CD14-positive monocyte (primary cell): ENCODE measurements around the gene MCF2L2. TPM values are rescaled to one million over a fixed set of nuclear protein-coding genes. Genes with fewer than 3 reads are reported as not detected.

Experiments used
- DNase-seq, 3 donors: peaks; one replicate each; pipeline ENCODE4 v3.0.0-alpha.2; 2011 to 2022
- H2AFZ ChIP-seq: 2 replicates; pipeline ENCODE4 v1.6.0; 2012; ENCODE audit warnings: mild to moderate bottlenecking, low read depth, low read length, inconsistent platforms; ENCODE audit not compliant: insufficient read depth, poor library complexity, severe bottlenecking
- H3K27ac ChIP-seq, 2 donors: 1 replicate in 1 of 2; 2 replicates in 1 of 2; pipeline ENCODE4 v1.5.1; 2012 to 2013; ENCODE audit warnings: low read length in 2 of 2, control low read depth in 1 of 2, inconsistent platforms in 1 of 2, low read depth in 1 of 2, mild to moderate bottlenecking in 1 of 2
- H3K27me3 ChIP-seq, 2 donors: one replicate each; pipeline versions ENCODE4 v1.6.0 to v1.6.1; 2011 to 2013; ENCODE audit warnings: low read length in 2 of 2; ENCODE audit not compliant: control insufficient read depth in 2 of 2, insufficient read depth in 2 of 2
- H3K36me3 ChIP-seq, 2 donors: replicated peaks in 1 of 2; 1 replicate in 1 of 2; 2 replicates in 1 of 2; pipeline versions ENCODE4 v1.5.1 to v1.6.1; 2012 to 2013; ENCODE audit warnings: low read length in 2 of 2, control low read depth in 1 of 2, inconsistent platforms in 1 of 2, mild to moderate bottlenecking in 1 of 2; ENCODE audit not compliant: insufficient read depth in 2 of 2, control insufficient read depth in 1 of 2
- H3K4me1 ChIP-seq, 2 donors: 1 replicate in 1 of 2; 2 replicates in 1 of 2; pipeline versions ENCODE4 v1.5.1 to v1.6.1; 2012 to 2013; ENCODE audit warnings: low read length in 2 of 2, control low read depth in 1 of 2, inconsistent platforms in 1 of 2, mild to moderate bottlenecking in 1 of 2, moderate library complexity in 1 of 2; ENCODE audit not compliant: insufficient read depth in 2 of 2, control insufficient read depth in 1 of 2
- H3K4me2 ChIP-seq: replicated peaks from 2 replicates; pipeline ENCODE3; 2012; ENCODE audit warnings: low read length, moderate library complexity, mild to moderate bottlenecking; ENCODE audit not compliant: poor library complexity, severe bottlenecking; ENCODE audit errors: extremely low read depth
- H3K4me3 ChIP-seq, 3 experiments: fragments of 200-600 bp in 1 of 3; sonication (generic) in 1 of 3; replicated peaks in 1 of 3; 1 replicate in 2 of 3; 2 replicates in 1 of 3; pipeline ENCODE4 v1.5.1; 2011 to 2013; ENCODE audit warnings: low read length in 3 of 3, mild to moderate bottlenecking in 3 of 3, control low read depth in 2 of 3, low read depth in 2 of 3, inconsistent platforms in 1 of 3, moderate library complexity in 1 of 3
- H3K79me2 ChIP-seq: 2 replicates; pipeline ENCODE4 v1.6.0; 2012; ENCODE audit warnings: mild to moderate bottlenecking, control low read depth, inconsistent platforms, low read length, moderate library complexity; ENCODE audit not compliant: insufficient read depth
- H3K9ac ChIP-seq: 2 replicates; pipeline ENCODE4 v1.6.0; 2017; ENCODE audit warnings: low read length, mild to moderate bottlenecking; ENCODE audit not compliant: insufficient read depth, poor library complexity, severe bottlenecking
- H3K9me3 ChIP-seq, 2 donors: replicated peaks in 1 of 2; 1 replicate in 1 of 2; 2 replicates in 1 of 2; pipeline versions ENCODE4 v1.5.1 to v1.6.1; 2012 to 2013; ENCODE audit warnings: low read length in 2 of 2, control low read depth in 1 of 2; ENCODE audit not compliant: control insufficient read depth in 1 of 2, insufficient read depth in 1 of 2
- H4K20me1 ChIP-seq: 2 replicates; pipeline ENCODE4 v1.6.0; 2012; ENCODE audit warnings: mild to moderate bottlenecking, low read length, control low read depth, moderate library complexity; ENCODE audit not compliant: insufficient read depth
- H3K27ac Mint-ChIP-seq, 7 donors: one replicate each; pipeline ENCODE4 v1.8.0; 2020; ENCODE audit warnings: mild to moderate bottlenecking in 7 of 7, mixed read lengths in 7 of 7, moderate library complexity in 6 of 7, inconsistent platforms in 2 of 7
- H3K27me3 Mint-ChIP-seq, 3 donors: one replicate each; pipeline ENCODE4 v1.8.0; 2021 to 2022; ENCODE audit warnings: low read depth in 3 of 3, mild to moderate bottlenecking in 3 of 3, mixed read lengths in 3 of 3, moderate library complexity in 3 of 3, inconsistent platforms in 1 of 3
- H3K36me3 Mint-ChIP-seq, 2 donors: one replicate each; pipeline ENCODE4 v1.8.0; 2020; ENCODE audit warnings: mixed read lengths in 2 of 2, inconsistent platforms in 1 of 2, mild to moderate bottlenecking in 1 of 2
- H3K4me1 Mint-ChIP-seq: one replicate; pipeline ENCODE4 v1.8.0; 2020; ENCODE audit warnings: mild to moderate bottlenecking, mixed read lengths
- H3K4me3 Mint-ChIP-seq, 2 donors: one replicate each; pipeline ENCODE4 v1.8.0; 2020; ENCODE audit warnings: mild to moderate bottlenecking in 2 of 2, mixed read lengths in 2 of 2, moderate library complexity in 1 of 2
- H3K9me3 Mint-ChIP-seq, 7 donors: one replicate each; pipeline ENCODE4 v1.8.0; 2020 to 2022; ENCODE audit warnings: mixed read lengths in 7 of 7, mild to moderate bottlenecking in 6 of 7, moderate library complexity in 6 of 7, inconsistent platforms in 2 of 7
- WGBS: methylation state at CpG from one replicate; pipeline ENCODE4 v1.1.5; 2013; ENCODE audit warnings: missing lambda C conversion rate; ENCODE audit not compliant: insufficient coverage; 5-methylcytosine and 5-hydroxymethylcytosine counted together
- intact Hi-C, 2 donors: fragments of 100-400 bp; cut with micrococcal nuclease; formaldehyde crosslinking; loops; one replicate each; pipeline versions ENCODE4 v1.15.0 to v1.15.1; 2023
- polyA plus RNA-seq, 3 donors: library from polyadenylated mRNA; depleted of rRNA in 1 of 3; unstranded in 2 of 3; stranded (reverse) in 1 of 3; fragments of 300-500 nt in 2 of 3; fragments of >200 nt in 1 of 3; fragmentation: Illumina TruSeq in 2 of 3; gene quantifications; 1 replicate in 2 of 3; 2 replicates in 1 of 3; pipeline ENCODE4 v1.2.3, GENCODE V29; 2012 to 2021
- TF ChIP-seq, protein P1 (sequence below): fragments of 200-600 bp; IDR thresholded peaks from one replicate; pipeline ENCODE4 v1.8.0; 2022; ENCODE audit warnings: antibody characterized with exemption, mild to moderate bottlenecking

The MCF2L2 gene
- polyA plus RNA-seq, 3 donors: 0.01 to 0.13 TPM; not detected in 1

DNA sequence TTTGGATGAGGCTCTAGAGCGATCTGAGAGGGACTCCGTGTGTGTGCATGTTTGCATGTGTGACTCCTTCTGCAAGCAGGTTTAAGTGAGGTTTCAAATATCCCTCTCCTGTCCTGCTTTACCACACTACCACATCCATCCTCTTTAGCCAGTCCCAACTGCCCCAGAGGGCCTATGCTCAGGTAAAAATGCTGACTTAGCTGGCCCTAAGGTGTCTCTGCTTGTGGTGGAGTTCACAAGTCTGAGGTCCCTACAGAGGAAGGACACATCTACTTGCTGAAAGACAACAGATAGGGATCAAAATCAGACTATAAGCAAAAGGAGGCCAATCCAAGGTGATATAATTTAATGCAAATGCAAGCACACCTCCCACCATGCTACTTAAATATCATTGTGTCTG lies 88.2 kb downstream of the MCF2L2 start:
- Mint-ChIP-seq H3K4me1 (peaks cover 3% of the 10 kb centered on the region), H3K27ac (no peak overlapping the region), H3K27me3 (peaks cover 0 to 3% (median 0%) of the 10 kb centered on the region in 3 donors), H3K36me3 (no peaks in the 10 kb centered on the region), H3K9me3 (peaks cover 0 to 8% (median 4%) of the 10 kb centered on the region in 7 donors), H3K4me3 (no peak overlapping the region)
- intact Hi-C loops: no loop called here
- WGBS: no CpG with 5 or more reads among the region's 2 CpGs
- TF ChIP-seq, protein P1, sequence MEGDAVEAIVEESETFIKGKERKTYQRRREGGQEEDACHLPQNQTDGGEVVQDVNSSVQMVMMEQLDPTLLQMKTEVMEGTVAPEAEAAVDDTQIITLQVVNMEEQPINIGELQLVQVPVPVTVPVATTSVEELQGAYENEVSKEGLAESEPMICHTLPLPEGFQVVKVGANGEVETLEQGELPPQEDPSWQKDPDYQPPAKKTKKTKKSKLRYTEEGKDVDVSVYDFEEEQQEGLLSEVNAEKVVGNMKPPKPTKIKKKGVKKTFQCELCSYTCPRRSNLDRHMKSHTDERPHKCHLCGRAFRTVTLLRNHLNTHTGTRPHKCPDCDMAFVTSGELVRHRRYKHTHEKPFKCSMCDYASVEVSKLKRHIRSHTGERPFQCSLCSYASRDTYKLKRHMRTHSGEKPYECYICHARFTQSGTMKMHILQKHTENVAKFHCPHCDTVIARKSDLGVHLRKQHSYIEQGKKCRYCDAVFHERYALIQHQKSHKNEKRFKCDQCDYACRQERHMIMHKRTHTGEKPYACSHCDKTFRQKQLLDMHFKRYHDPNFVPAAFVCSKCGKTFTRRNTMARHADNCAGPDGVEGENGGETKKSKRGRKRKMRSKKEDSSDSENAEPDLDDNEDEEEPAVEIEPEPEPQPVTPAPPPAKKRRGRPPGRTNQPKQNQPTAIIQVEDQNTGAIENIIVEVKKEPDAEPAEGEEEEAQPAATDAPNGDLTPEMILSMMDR: no peak
- H3K4me3 ChIP-seq: no peak overlapping the region
- no peak for DNase-seq
- no peak overlapping the region for H2AFZ ChIP-seq
- no peaks in the 10 kb centered on the region for H3K36me3 ChIP-seq
- H3K9me3 ChIP-seq: no peaks in the 10 kb centered on the region
- no peak overlapping the region for H3K4me2 ChIP-seq
- no peak overlapping the region for H3K9ac ChIP-seq
- H3K27me3 ChIP-seq: no peaks in the 10 kb centered on the region
- no peaks in the 10 kb centered on the region for H4K20me1 ChIP-seq
- H3K79me2 ChIP-seq: no peaks in the 10 kb centered on the region
- H3K27ac ChIP-seq: no peak overlapping the region
- no peaks in the 10 kb centered on the region for H3K4me1 ChIP-seq

DNA sequence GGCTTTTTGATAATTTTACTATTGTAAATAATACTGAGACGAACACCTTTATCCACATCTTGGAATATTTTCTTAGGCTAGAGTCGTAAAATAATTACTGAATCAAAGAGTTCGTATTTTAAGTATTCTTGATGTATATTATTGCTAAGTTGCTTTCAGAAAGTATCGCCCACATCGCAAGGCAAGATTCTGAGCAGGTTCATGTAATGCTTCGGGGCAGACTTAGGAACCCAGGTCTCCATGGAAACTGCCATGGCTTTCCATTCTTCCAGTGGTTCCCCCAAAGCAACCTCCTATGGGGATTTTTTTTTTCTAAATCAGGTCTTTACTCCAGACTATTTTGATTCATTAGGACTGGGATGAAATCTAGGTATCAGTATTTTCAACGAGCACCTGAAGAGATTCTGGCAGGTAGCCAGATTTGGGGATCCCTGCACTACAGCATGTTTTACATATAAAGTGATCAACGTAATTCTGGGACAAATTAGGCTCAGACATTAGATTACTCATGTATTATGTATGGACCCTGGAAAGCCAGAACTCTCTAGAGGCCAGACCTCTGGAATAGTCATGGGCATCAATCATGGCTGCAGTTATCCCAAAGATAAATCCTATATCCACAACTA lies 88.8 kb downstream of the MCF2L2 start:
- Histone ChIP-seq H3K27me3 (no peaks in the 10 kb centered on the region), H3K36me3 (no peaks in the 10 kb centered on the region), H2AFZ (no peak overlapping the region), H3K4me1 (no peaks in the 10 kb centered on the region), H3K27ac (no peak overlapping the region), H3K79me2 (no peaks in the 10 kb centered on the region), H4K20me1 (no peaks in the 10 kb centered on the region), H3K4me2 (no peak overlapping the region), H3K4me3 (no peak overlapping the region), H3K9ac (no peak overlapping the region), H3K9me3 (no peaks in the 10 kb centered on the region)
- Mint-ChIP-seq H3K4me1 (peaks cover 3% of the 10 kb centered on the region), H3K27me3 (peaks cover 0 to 3% (median 0%) of the 10 kb centered on the region in 3 donors), H3K4me3 (no peak overlapping the region), H3K27ac (no peak overlapping the region), H3K9me3 (peaks cover 0 to 3% (median 0%) of the 10 kb centered on the region in 7 donors), H3K36me3 (no peaks in the 10 kb centered on the region)
- intact Hi-C loops: no loop called here
- DNase-seq: no peak
- TF ChIP-seq, protein P1: no peak
- WGBS: no CpG with 5 or more reads among the region's 8 CpGs
